ENCODE data around the gene MTMR3.

GRCh38 chr22:30028731-30029130 is 145.8 kb downstream of the MTMR3 start:
- TF ChIP-seq CTCF (IDR thresholded peaks at IDR 0.05) (no peak), EZH2 (IDR thresholded peaks at IDR 0.05; ENCODE audit: borderline replicate concordance, insufficient read depth, low read depth, low read length, poor library complexity, severe bottlenecking) (no peak)
